Renal cortex interstitium (tissue), 15 donors: ENCODE data around the gene NAPB. TPM values are rescaled to one million over a fixed set of nuclear protein-coding genes. Genes with fewer than 3 reads are reported as not detected.
"Not testable (repeated sequence)": the region's sequence is repeated elsewhere in the genome, so short reads cannot be mapped to it uniquely, and the experiment has no call there.

Experiments used
- DNase-seq, 11 donors: peaks; one replicate each; pipeline ENCODE4 v3.0.0-alpha.2; 2013; ENCODE audit warnings: low read depth in 9 of 11, low spot score in 4 of 11; ENCODE audit errors: extremely low read depth in 1 of 11
- long read RNA-seq, 16 experiments: transcript quantifications; one replicate each; lab custom pipeline, GENCODE V29; 2026
- polyA plus RNA-seq, 3 donors: library from polyadenylated mRNA; unstranded; fragments of 120-200 nt; gene quantifications; one replicate each; pipeline ENCODE4 v1.2.1, GENCODE V29; 2013; ENCODE audit not compliant: insufficient read length in 3 of 3

NAPB gene
- polyA plus RNA-seq = 10 to 100 TPM; 15.3 to 25.0 (median 18.1) TPM
- long read RNA-seq, donor 1, partial matches to known transcripts = 0 of 1 reads
- long read RNA-seq, donor 1, other reads (novel, unspliced or antisense) = 0 of 1 reads
- long read RNA-seq, donor 2, partial matches to known transcripts = 0 of 2 reads
- long read RNA-seq, donor 2, other reads (novel, unspliced or antisense) = 0 of 2 reads
- long read RNA-seq, donor 3, partial matches to known transcripts = 0 of 3 reads
- long read RNA-seq, donor 3, other reads (novel, unspliced or antisense) = 0 of 3 reads
- long read RNA-seq, donor 4, partial matches to known transcripts = 8 of 10 reads
- long read RNA-seq, donor 4, other reads (novel, unspliced or antisense) = 0 of 10 reads
- long read RNA-seq, donor 5, partial matches to known transcripts = 0 of 4 reads
- long read RNA-seq, donor 5, other reads (novel, unspliced or antisense) = 0 of 4 reads
- long read RNA-seq, donor 6, partial matches to known transcripts = 0 of 1 reads
- long read RNA-seq, donor 6, other reads (novel, unspliced or antisense) = 0 of 1 reads
- long read RNA-seq, donor 7, partial matches to known transcripts = 0 of 2 reads
- long read RNA-seq, donor 7, other reads (novel, unspliced or antisense) = 0 of 2 reads
- long read RNA-seq, donor 8, partial matches to known transcripts = 0 of 2 reads
- long read RNA-seq, donor 8, other reads (novel, unspliced or antisense) = 0 of 2 reads
- long read RNA-seq, donor 9, partial matches to known transcripts = 0 of 2 reads
- long read RNA-seq, donor 9, other reads (novel, unspliced or antisense) = 0 of 2 reads
- long read RNA-seq, donor 10, partial matches to known transcripts = 0 of 2 reads
- long read RNA-seq, donor 10, other reads (novel, unspliced or antisense) = 0 of 2 reads
- long read RNA-seq, donor 11, partial matches to known transcripts = 0 of 3 reads
- long read RNA-seq, donor 11, other reads (novel, unspliced or antisense) = 0 of 3 reads
- long read RNA-seq, donor 12, partial matches to known transcripts = 0 of 1 reads
- long read RNA-seq, donor 12, other reads (novel, unspliced or antisense) = 0 of 1 reads
- long read RNA-seq, donor 13, partial matches to known transcripts = 0 of 3 reads
- long read RNA-seq, donor 13, other reads (novel, unspliced or antisense) = 0 of 3 reads
- long read RNA-seq, donor 14 = 0 reads
- long read RNA-seq, donor 15 = 0 reads
- long read RNA-seq, donor 16, transcript NAPB-202 (10 exons, 3,824 nt) = major isoform, 7 of 10 reads
- long read RNA-seq, donor 16, partial matches to known transcripts = 0 of 10 reads
- long read RNA-seq, donor 16, other reads (novel, unspliced or antisense) = 0 of 10 reads

GRCh38 chr20:23420943-23421931 lies at the start of gene NAPB:
Gene NAPB, minus strand, starts transcription at chr20:23421488. Its CDS starts 86 bp downstream, at chr20:23421402.
- peak; percentile 73 to 93 (median 89) for DNase-seq

GRCh38 chr20:23466961-23467360 lies 45.7 kb upstream of the NAPB start:
- not testable (repeated sequence) for DNase-seq

GRCh38 chr20:23461180-23461579 lies 39.9 kb upstream of the NAPB start:
- no peak for DNase-seq

GRCh38 chr20:23459461-23460150 lies 38.3 kb upstream of the NAPB start:
- no peak for DNase-seq

- no peak for DNase-seq
Observed at GRCh38 chr20:23456873-23457272, 35.6 kb upstream of the NAPB start.

GRCh38 chr20:23456409-23456808 lies 35.1 kb upstream of the NAPB start:
- DNase-seq = no peak

- DNase-seq = no peak
Observed at GRCh38 chr20:23455639-23456038, 34.4 kb upstream of the NAPB start.

- no peak for DNase-seq
Observed at GRCh38 chr20:23454816-23455215, 33.5 kb upstream of the NAPB start.

- no peak for DNase-seq
Observed at GRCh38 chr20:23453549-23454543, 32.6 kb upstream of the NAPB start.

- no peak for DNase-seq
Observed at GRCh38 chr20:23452776-23453175, 31.5 kb upstream of the NAPB start, which contains the start of gene CST11. Gene CST11, minus strand, starts transcription at chr20:23452876. Its CDS starts 65 bp downstream, at chr20:23452811.

GRCh38 chr20:23451956-23452487 lies 30.7 kb upstream of the NAPB start:
- DNase-seq = no peak

- no peak for DNase-seq
Observed at GRCh38 chr20:23450877-23451276, 29.6 kb upstream of the NAPB start.

GRCh38 chr20:23449421-23449820 lies 28.1 kb upstream of the NAPB start:
- no peak for DNase-seq

- no peak for DNase-seq
Observed at GRCh38 chr20:23448167-23448566, 26.9 kb upstream of the NAPB start.

- DNase-seq = peak in 1 of 11 donors; percentile 20
Observed at GRCh38 chr20:23446505-23446904, 25.2 kb upstream of the NAPB start.
